ENCODE measurements around the gene MBNL1.

GRCh38 chr3:152402695-152403451, 134.1 kb downstream of the MBNL1 start:
- TF ChIP-seq POLR2AphosphoS5 (IDR thresholded peaks at IDR 0.05; ENCODE audit: low read depth, low read length) (no peak), POLR2A (IDR thresholded peaks at IDR 0.05; ENCODE audit: low read depth, low read length) (no peak), TAF1 (IDR thresholded peaks at IDR 0.05; ENCODE audit: low read depth, low read length) (no peak), SPI1 (IDR thresholded peaks at IDR 0.05; ENCODE audit: low read depth, low read length) (no peak), POU2F2 (IDR thresholded peaks at IDR 0.05; ENCODE audit: low read depth, low read length) (no peak)

All from GM12891 (cell line).